ENCODE data around the gene KRTAP16-1.

Gene KRTAP16-1

DNA sequence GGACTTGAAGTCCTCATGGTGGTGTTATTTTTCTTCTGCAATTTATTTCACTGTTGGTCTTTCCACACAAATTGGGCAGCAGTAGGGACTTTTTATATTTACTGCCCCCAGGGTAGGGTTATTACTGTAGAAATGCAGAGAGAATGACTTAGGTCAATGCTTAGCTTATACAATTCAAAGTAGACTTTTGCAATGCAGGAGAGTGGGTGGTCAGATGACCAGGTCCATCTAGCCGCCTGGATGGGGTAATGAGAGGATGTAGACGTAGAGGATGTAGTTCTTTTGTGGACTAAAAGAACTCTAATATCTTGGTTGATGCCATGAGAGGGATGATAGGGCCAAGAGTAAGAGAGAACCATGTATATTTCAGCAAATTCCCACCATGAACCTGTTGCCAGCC lies 9.1 kb upstream of the KRTAP16-1 start:
- 35% methylated on average over 2 of the region's 2 CpGs for WGBS
- H3K27me3 ChIP-seq (ENCODE audit: insufficient read depth, low read length), result no peaks in the 10 kb centered on the region

DNA sequence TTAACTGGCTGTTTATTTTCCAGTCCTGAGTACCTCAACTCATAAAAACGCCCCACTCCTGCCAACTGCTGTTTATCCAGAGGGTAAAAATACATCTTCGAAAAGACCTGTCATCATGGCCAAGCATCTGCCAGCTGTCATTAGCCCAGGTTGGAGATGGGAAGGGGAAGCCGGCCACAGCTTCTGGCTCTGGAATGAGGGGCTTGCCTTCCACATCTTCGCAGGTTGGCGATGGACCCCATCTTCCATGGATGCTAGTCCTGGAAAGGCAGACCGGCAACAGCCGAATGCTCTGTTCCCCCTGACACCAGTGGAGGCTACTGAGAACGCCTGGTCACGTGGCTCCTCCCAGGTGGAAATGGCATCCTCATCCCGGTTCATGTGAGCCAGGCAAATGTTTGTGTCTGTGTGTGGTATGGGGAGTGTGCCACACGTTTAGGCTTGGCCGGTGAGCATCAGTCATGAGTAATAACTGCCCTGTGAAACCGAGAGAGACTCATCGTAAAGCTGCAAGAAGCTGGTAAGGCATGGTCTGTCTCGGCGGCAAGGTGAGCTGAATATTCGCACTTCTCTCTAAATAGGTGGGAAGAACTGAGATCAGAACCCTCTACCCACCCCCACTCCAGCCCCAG lies 6.8 kb upstream of the KRTAP16-1 start:
- no peak overlapping the region for H3K27ac ChIP-seq (ENCODE audit: low read depth, low read length)
- H3K9ac ChIP-seq (ENCODE audit: low read depth, low read length), result no peak overlapping the region
- WGBS, result 89% methylated on average over 16 of the region's 17 CpGs

More for the DNA sequence above, 9.1 kb upstream of the KRTAP16-1 start:
- no peak overlapping the region for H3K27ac ChIP-seq (ENCODE audit: low read depth, low read length)
- no peak overlapping the region for H3K4me3 ChIP-seq (ENCODE audit: low read length)
- no peak overlapping the region for H3K9ac ChIP-seq (ENCODE audit: low read depth, low read length)
- H3K9me3 ChIP-seq (ENCODE audit: insufficient read depth, low read depth, low read length), result peaks cover 3% of the 10 kb centered on the region; the same call in 1 of the 2 replicates
- no peaks in the 10 kb centered on the region for H3K36me3 ChIP-seq (ENCODE audit: insufficient read depth, low read length)
- H3K4me1 ChIP-seq (ENCODE audit: insufficient read depth, low read length), result no peaks in the 10 kb centered on the region

DNA sequence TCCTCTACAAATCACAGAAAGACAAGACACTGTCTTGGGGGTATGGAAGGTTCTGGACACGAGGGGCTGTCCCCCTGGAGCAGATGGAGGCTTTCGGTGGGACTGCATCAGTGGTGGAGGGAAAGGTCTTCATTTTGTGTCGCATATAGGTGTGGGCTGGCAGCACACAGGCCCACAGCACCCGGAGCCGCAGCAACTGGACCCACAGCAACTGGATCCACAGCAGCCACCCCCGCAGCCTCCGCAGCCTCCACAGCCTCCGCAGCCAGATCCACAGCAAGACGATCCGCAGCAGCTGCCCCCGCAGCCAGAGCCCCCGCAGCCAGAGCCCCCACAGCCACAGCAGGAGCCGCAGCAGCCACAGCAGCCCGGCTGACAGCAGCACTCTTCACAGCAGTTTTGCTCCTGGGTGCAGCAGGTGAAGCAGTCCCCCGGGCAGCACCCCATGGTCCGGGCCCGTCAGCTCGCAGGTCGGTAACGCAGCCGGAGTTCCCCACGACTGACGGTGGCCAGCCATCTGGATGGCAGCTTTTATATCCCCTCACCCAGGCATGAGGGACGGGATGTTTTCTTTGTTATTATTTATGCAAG lies 6.2 kb upstream of the KRTAP16-1 start, which contains the start of gene KRTAP17-1:
TSS of gene KRTAP17-1 (minus strand) at position 507 of the 591 bp plus-strand sequence. CDS start at position 447, 60 bp downstream.
- WGBS, result 91% methylated on average over 23 of the region's 24 CpGs
- Histone ChIP-seq H3K9me3 (ENCODE audit: insufficient read depth, low read depth, low read length) (peaks cover 3% of the 10 kb centered on the region; the same call in 1 of the 2 replicates), H3K4me1 (ENCODE audit: insufficient read depth, low read length) (no peaks in the 10 kb centered on the region), H3K4me3 (ENCODE audit: low read length) (no peak within 1 kb of the TSS), H3K27ac (ENCODE audit: low read depth, low read length) (no peak within 1 kb of the TSS), H3K9ac (ENCODE audit: low read depth, low read length) (no peak within 1 kb of the TSS), H3K27me3 (ENCODE audit: insufficient read depth, low read length) (no peaks in the 10 kb centered on the region), H3K36me3 (ENCODE audit: insufficient read depth, low read length) (no peaks in the 10 kb centered on the region)

More for the DNA sequence above, 6.8 kb upstream of the KRTAP16-1 start:
- no peaks in the 10 kb centered on the region for H3K36me3 ChIP-seq (ENCODE audit: insufficient read depth, low read length)
- no peaks in the 10 kb centered on the region for H3K27me3 ChIP-seq (ENCODE audit: insufficient read depth, low read length)
- no peak overlapping the region for H3K4me3 ChIP-seq (ENCODE audit: low read length)
- no peaks in the 10 kb centered on the region for H3K4me1 ChIP-seq (ENCODE audit: insufficient read depth, low read length)
- peaks cover 3% of the 10 kb centered on the region; the same call in 1 of the 2 replicates for H3K9me3 ChIP-seq (ENCODE audit: insufficient read depth, low read depth, low read length)

- H3K9me3 ChIP-seq (ENCODE audit: insufficient read depth, low read depth, low read length), result no peaks in the 10 kb centered on the region
- WGBS, result 97% methylated on average over 1 of the region's 1 CpG
- no peak overlapping the region for H3K4me3 ChIP-seq (ENCODE audit: low read length)
- H3K27ac ChIP-seq (ENCODE audit: low read depth, low read length), result no peak overlapping the region
- H3K27me3 ChIP-seq (ENCODE audit: insufficient read depth, low read length), result no peaks in the 10 kb centered on the region
- H3K36me3 ChIP-seq (ENCODE audit: insufficient read depth, low read length), result no peaks in the 10 kb centered on the region
- no peak overlapping the region for H3K9ac ChIP-seq (ENCODE audit: low read depth, low read length)
- no peaks in the 10 kb centered on the region for H3K4me1 ChIP-seq (ENCODE audit: insufficient read depth, low read length)
Observed at GRCh38 chr17:41311111-41311510, 2.0 kb upstream of the KRTAP16-1 start.

DNA sequence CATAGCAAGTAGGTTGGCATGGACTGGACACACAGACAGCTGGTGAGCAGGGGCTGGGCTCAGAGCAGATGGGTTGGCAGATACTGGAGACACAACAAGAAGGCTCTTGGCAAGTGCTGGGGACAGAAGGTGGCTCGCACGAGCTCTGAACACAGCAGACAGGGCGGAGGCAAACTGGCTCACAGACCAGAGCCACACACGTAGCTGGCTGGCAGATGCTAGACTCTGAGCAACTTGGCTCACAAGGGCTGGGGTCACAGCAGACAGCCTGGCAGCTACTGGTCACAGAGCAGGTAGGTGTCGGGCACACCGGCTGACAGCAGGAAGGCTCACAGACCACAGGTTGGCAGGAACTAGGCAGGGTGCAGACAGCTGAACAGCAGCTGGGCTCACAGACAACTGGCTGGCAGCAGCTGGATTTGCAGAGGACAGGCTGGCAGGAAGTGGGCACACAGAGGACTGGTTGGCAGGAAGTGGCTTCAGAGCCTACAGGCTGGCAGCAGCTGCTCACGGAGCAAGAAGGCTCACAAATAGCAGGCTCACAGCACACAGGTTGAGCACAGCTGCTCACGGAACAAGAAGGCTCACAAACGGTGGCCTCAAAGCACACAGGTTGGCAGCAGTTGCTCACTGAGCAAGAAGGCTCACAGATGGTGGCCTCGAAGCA lies 725 bp downstream of the KRTAP16-1 start:
- H3K9ac ChIP-seq (ENCODE audit: low read depth, low read length), result no peak overlapping the region
- H3K4me3 ChIP-seq (ENCODE audit: low read length), result no peak overlapping the region
- WGBS, result 88% methylated on average over 10 of the region's 10 CpGs
- H3K4me1 ChIP-seq (ENCODE audit: insufficient read depth, low read length), result no peaks in the 10 kb centered on the region
- no peak overlapping the region for H3K27ac ChIP-seq (ENCODE audit: low read depth, low read length)
- no peaks in the 10 kb centered on the region for H3K36me3 ChIP-seq (ENCODE audit: insufficient read depth, low read length)
- no peaks in the 10 kb centered on the region for H3K9me3 ChIP-seq (ENCODE audit: insufficient read depth, low read depth, low read length)
- H3K27me3 ChIP-seq (ENCODE audit: insufficient read depth, low read length), result no peaks in the 10 kb centered on the region

DNA sequence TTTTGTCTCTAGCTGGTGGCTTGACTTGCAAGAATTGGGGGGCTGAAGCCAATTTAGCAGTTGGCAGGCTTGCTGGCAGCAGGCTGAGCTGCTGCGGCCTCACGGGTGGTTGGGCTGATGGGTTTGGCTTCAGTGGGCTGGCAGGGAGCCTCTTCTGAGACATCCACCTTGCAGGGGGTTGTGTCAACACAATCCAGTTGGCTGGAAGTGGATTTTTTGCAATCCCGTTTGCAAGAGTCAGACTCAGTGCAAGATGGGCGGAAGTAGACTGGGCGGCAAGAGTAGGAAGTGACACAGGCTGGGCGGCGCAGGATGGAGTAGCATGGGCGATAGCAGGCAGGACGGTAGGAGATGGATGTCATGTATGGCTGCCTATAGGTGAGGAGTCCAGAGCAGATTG lies 1.5 kb downstream of the KRTAP16-1 start:
- Histone ChIP-seq H3K9ac (ENCODE audit: low read depth, low read length) (no peak overlapping the region), H3K27me3 (ENCODE audit: insufficient read depth, low read length) (no peaks in the 10 kb centered on the region), H3K36me3 (ENCODE audit: insufficient read depth, low read length) (no peaks in the 10 kb centered on the region), H3K27ac (ENCODE audit: low read depth, low read length) (no peak overlapping the region), H3K9me3 (ENCODE audit: insufficient read depth, low read depth, low read length) (no peaks in the 10 kb centered on the region), H3K4me1 (ENCODE audit: insufficient read depth, low read length) (no peaks in the 10 kb centered on the region), H3K4me3 (ENCODE audit: low read length) (no peak overlapping the region)
- 89% methylated on average over 9 of the region's 9 CpGs for WGBS

DNA sequence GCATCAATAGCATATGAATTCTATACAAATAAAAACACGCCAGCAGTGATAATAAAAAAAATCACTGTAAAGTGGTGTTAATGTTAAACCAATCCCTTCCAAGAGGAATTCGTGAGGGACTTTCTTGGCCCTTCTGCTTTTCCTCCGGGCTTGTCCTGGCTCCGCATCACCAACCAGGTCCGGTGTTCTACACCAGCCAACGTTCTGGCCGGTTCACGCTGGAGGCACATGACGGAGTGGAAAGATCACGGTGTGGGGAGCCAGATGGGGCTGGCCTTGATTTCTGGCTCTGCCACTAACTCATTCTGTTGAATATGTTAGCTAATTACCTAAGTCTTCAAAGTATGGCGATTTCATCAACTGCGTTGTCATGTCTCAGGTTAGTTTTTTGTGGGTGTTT lies 5.0 kb downstream of the KRTAP16-1 start:
- Histone ChIP-seq H3K27me3 (ENCODE audit: insufficient read depth, low read length) (no peaks in the 10 kb centered on the region), H3K4me3 (ENCODE audit: low read length) (no peak overlapping the region), H3K9ac (ENCODE audit: low read depth, low read length) (no peak overlapping the region), H3K9me3 (ENCODE audit: insufficient read depth, low read depth, low read length) (no peaks in the 10 kb centered on the region), H3K36me3 (ENCODE audit: insufficient read depth, low read length) (no peaks in the 10 kb centered on the region), H3K27ac (ENCODE audit: low read depth, low read length) (no peak overlapping the region), H3K4me1 (ENCODE audit: insufficient read depth, low read length) (no peaks in the 10 kb centered on the region)
- WGBS, result 88% methylated on average over 11 of the region's 12 CpGs

- Histone ChIP-seq H3K4me1 (ENCODE audit: insufficient read depth, low read length) (no peaks in the 10 kb centered on the region), H3K9me3 (ENCODE audit: insufficient read depth, low read depth, low read length) (no peaks in the 10 kb centered on the region), H3K27ac (ENCODE audit: low read depth, low read length) (no peak overlapping the region), H3K4me3 (ENCODE audit: low read length) (no peak overlapping the region), H3K9ac (ENCODE audit: low read depth, low read length) (no peak overlapping the region), H3K27me3 (ENCODE audit: insufficient read depth, low read length) (no peaks in the 10 kb centered on the region), H3K36me3 (ENCODE audit: insufficient read depth, low read length) (no peaks in the 10 kb centered on the region)
- WGBS, result 96% methylated on average over 4 of the region's 4 CpGs
Observed at GRCh38 chr17:41302981-41303380, 6.1 kb downstream of the KRTAP16-1 start.

- H3K27ac ChIP-seq (ENCODE audit: low read depth, low read length), result no peak within 1 kb of the TSS
- H3K9ac ChIP-seq (ENCODE audit: low read depth, low read length), result no peak within 1 kb of the TSS
- 86% methylated on average over 11 of the region's 11 CpGs for WGBS
- no peaks in the 10 kb centered on the region for H3K36me3 ChIP-seq (ENCODE audit: insufficient read depth, low read length)
- H3K4me3 ChIP-seq (ENCODE audit: low read length), result no peak within 1 kb of the TSS
- no peaks in the 10 kb centered on the region for H3K9me3 ChIP-seq (ENCODE audit: insufficient read depth, low read depth, low read length)
- no peaks in the 10 kb centered on the region for H3K4me1 ChIP-seq (ENCODE audit: insufficient read depth, low read length)
- no peaks in the 10 kb centered on the region for H3K27me3 ChIP-seq (ENCODE audit: insufficient read depth, low read length)
Observed at GRCh38 chr17:41301916-41302901, 6.9 kb downstream of the KRTAP16-1 start, which contains the start of gene KRTAP29-1. TSS of gene KRTAP29-1 (minus strand) at chr17:41302851. CDS start at chr17:41302851, 0 bp downstream.

DNA sequence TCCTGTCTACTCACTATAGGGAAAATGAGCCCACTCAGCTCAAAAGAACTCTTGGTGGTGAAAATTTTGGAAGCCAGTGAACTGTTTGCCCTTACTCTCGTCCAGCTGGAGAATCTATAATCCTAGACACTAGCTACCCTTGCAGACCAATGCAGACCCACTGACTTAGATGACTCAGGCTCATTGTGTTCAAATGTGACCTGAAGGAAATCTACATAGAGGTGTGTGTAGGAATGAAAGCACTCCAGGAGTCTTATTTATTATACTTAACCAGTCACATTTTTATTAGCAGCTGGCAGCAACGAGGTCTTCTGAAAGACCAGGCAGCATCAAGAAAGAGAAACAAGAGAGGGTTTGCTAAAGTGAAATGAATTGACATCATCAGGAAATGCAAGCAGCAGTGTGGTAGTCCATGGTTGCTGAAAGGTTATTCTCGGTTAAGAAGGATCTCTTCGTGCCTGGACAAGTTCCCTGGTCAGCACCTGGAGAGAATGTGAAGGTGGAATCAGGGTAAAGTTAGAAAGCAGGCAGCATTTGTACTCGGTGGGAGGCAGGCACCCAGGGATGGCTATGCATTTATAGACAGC lies 7.8 kb downstream of the KRTAP16-1 start:
- Histone ChIP-seq H3K27me3 (ENCODE audit: insufficient read depth, low read length) (no peaks in the 10 kb centered on the region), H3K4me3 (ENCODE audit: low read length) (no peak overlapping the region), H3K9me3 (ENCODE audit: insufficient read depth, low read depth, low read length) (no peaks in the 10 kb centered on the region), H3K9ac (ENCODE audit: low read depth, low read length) (no peak overlapping the region), H3K27ac (ENCODE audit: low read depth, low read length) (no peak overlapping the region), H3K36me3 (ENCODE audit: insufficient read depth, low read length) (no peaks in the 10 kb centered on the region), H3K4me1 (ENCODE audit: insufficient read depth, low read length) (no peaks in the 10 kb centered on the region)
- 87% methylated on average over 5 of the region's 5 CpGs for WGBS
